HepG2 (cell line): Measurements from ENCODE around the gene UNC13D. TPM values are rescaled to one million over a fixed set of nuclear protein-coding genes. Genes with fewer than 3 reads are reported as not detected.

Experiments used
- CC2D1A ChIP-seq: sonication (generic); formaldehyde crosslinking; IDR thresholded peaks from 2 replicates; pipeline ENCODE4 v1.8.1; 2023; ENCODE audit warnings: mild to moderate bottlenecking, missing genetic modification reagents
- GPN1 ChIP-seq: sonication (generic); formaldehyde crosslinking; IDR thresholded peaks from 2 replicates; pipeline ENCODE4 v1.5.1; 2020; ENCODE audit warnings: missing genetic modification reagents, borderline replicate concordance
- KDM1A ChIP-seq: IDR thresholded peaks from 2 replicates; pipeline ENCODE4 v1.6.1; 2016; ENCODE audit warnings: missing compliant biosample characterization
- KLF12 ChIP-seq: sonication (generic); formaldehyde crosslinking; IDR thresholded peaks from 2 replicates; pipeline ENCODE4 v1.4.0; 2020; ENCODE audit warnings: missing genetic modification reagents, borderline replicate concordance
- NCOR1 ChIP-seq: fragments of 200-600 bp; sonication (generic); IDR thresholded peaks from 2 replicates; pipeline ENCODE4 v1.7.0; 2017; ENCODE audit warnings: antibody characterized with exemption, low read length, borderline replicate concordance
- NFKBIZ ChIP-seq: IDR thresholded peaks from 2 replicates; pipeline ENCODE4 v1.6.1; 2018; ENCODE audit warnings: missing genetic modification reagents, missing compliant biosample characterization
- NR2F1 ChIP-seq, 2 experiments: fragments of 450-650 bp in 1 of 2; formaldehyde crosslinking in 1 of 2; IDR thresholded peaks; 2 replicates each; pipeline versions ENCODE4 v1.5.0 to v1.6.1; 2016 to 2020; ENCODE audit warnings: mild to moderate bottlenecking in 1 of 2, missing compliant biosample characterization in 1 of 2, missing genetic modification reagents in 1 of 2, moderate library complexity in 1 of 2
- ONECUT2 ChIP-seq: sonication (generic); formaldehyde crosslinking; IDR thresholded peaks from 2 replicates; pipeline ENCODE4 v1.4.0; 2020; ENCODE audit warnings: missing genetic modification reagents
- SMAD3 ChIP-seq: sonication (generic); formaldehyde crosslinking; IDR thresholded peaks from 2 replicates; pipeline ENCODE4 v1.4.0; 2020; ENCODE audit warnings: missing genetic modification reagents
- SYNCRIP ChIP-seq: fragments of 200-400 bp; formaldehyde crosslinking; IDR thresholded peaks from 2 replicates; pipeline ENCODE4 v1.6.1; 2018; ENCODE audit warnings: mild to moderate bottlenecking, low read depth, low read length; ENCODE audit not compliant: insufficient read depth
- ZBTB1 ChIP-seq: sonication (generic); formaldehyde crosslinking; IDR thresholded peaks from 2 replicates; pipeline ENCODE4 v1.4.0; 2020; ENCODE audit warnings: missing genetic modification reagents, borderline replicate concordance
- ZC3H4 ChIP-seq: sonication (generic); formaldehyde crosslinking; IDR thresholded peaks from 2 replicates; pipeline ENCODE4 v1.4.0; 2020; ENCODE audit warnings: missing genetic modification reagents, borderline replicate concordance
- ZNF253 ChIP-seq: sonication (generic); formaldehyde crosslinking; IDR thresholded peaks from 2 replicates; pipeline ENCODE4 v1.8.0; 2022; ENCODE audit warnings: mild to moderate bottlenecking, missing genetic modification reagents, borderline replicate concordance
- ZNF326 ChIP-seq: sonication (generic); formaldehyde crosslinking; IDR thresholded peaks from 2 replicates; pipeline ENCODE4 v1.4.0; 2020; ENCODE audit warnings: missing genetic modification reagents, borderline replicate concordance
- ZNF430 ChIP-seq: sonication (generic); formaldehyde crosslinking; IDR thresholded peaks from 2 replicates; pipeline ENCODE4 v1.9.0; 2021; ENCODE audit warnings: mild to moderate bottlenecking, missing genetic modification reagents
- ZNF558 ChIP-seq: sonication (generic); formaldehyde crosslinking; IDR thresholded peaks from 2 replicates; pipeline ENCODE4 v1.9.0; 2022; ENCODE audit warnings: mild to moderate bottlenecking, missing genetic modification reagents, borderline replicate concordance
- ZNF564 ChIP-seq: sonication (generic); formaldehyde crosslinking; IDR thresholded peaks from 2 replicates; pipeline ENCODE4 v1.8.1; 2023; ENCODE audit warnings: mild to moderate bottlenecking, missing genetic modification reagents
- ZNF569 ChIP-seq: sonication (generic); formaldehyde crosslinking; IDR thresholded peaks from 2 replicates; pipeline ENCODE4 v1.5.0; 2020; ENCODE audit warnings: mild to moderate bottlenecking, missing genetic modification reagents, moderate library complexity, borderline replicate concordance
- ZNF674 ChIP-seq: sonication (generic); formaldehyde crosslinking; IDR thresholded peaks from 2 replicates; pipeline ENCODE4 v1.5.0; 2020; ENCODE audit warnings: low read depth, mild to moderate bottlenecking, missing genetic modification reagents
- ZNF678 ChIP-seq: sonication (generic); formaldehyde crosslinking; IDR thresholded peaks from 2 replicates; pipeline ENCODE4 v1.4.0; 2020; ENCODE audit warnings: mild to moderate bottlenecking, missing genetic modification reagents
- ZNF7 ChIP-seq: IDR thresholded peaks from 2 replicates; pipeline ENCODE4 v1.6.1; 2016; ENCODE audit warnings: missing biosample characterization, missing genetic modification reagents
- ZNF713 ChIP-seq: sonication (generic); formaldehyde crosslinking; IDR thresholded peaks from 2 replicates; pipeline ENCODE4 v1.4.0; 2020; ENCODE audit warnings: mild to moderate bottlenecking, missing genetic modification reagents
- ZNF775 ChIP-seq: sonication (generic); formaldehyde crosslinking; IDR thresholded peaks from 2 replicates; pipeline ENCODE4 v1.4.0; 2020; ENCODE audit warnings: missing genetic modification reagents, mild to moderate bottlenecking, moderate library complexity, borderline replicate concordance
- polyA plus RNA-seq, 8 experiments: library from polyadenylated mRNA; depleted of rRNA in 3 of 8; stranded (reverse) in 7 of 8; unstranded in 1 of 8; fragments of >200 nt; fragmentation: Illumina TruSeq in 4 of 8; extraction: Trizol in 4 of 8; gene quantifications; 2 replicates each; pipeline versions ENCODE4 v1.2.1 to v1.2.3, GENCODE V29; 2011 to 2016; ENCODE audit warnings: low read depth in 4 of 8, missing spikeins in 1 of 8, mixed read lengths in 1 of 8; ENCODE audit not compliant: insufficient read depth in 1 of 8
- total RNA-seq, 5 experiments: library from RNA; depleted of rRNA; stranded (reverse); fragments of >200 nt; fragmentation: Illumina TruSeq; extraction: Trizol; gene quantifications; 2 replicates each; pipeline ENCODE4 v1.2.3, GENCODE V29; 2016; ENCODE audit warnings: low read depth in 1 of 5
- TF ChIP-seq, protein P1 (sequence below): sonication (generic); formaldehyde crosslinking; IDR thresholded peaks from 2 replicates; pipeline ENCODE4 v1.5.0; 2020; ENCODE audit warnings: missing genetic modification reagents, mild to moderate bottlenecking, borderline replicate concordance
- TF ChIP-seq, protein P2 (sequence below): sonication (generic); formaldehyde crosslinking; IDR thresholded peaks from 2 replicates; pipeline ENCODE4 v1.4.0; 2020; ENCODE audit warnings: missing genetic modification reagents, mild to moderate bottlenecking, borderline replicate concordance
- TF ChIP-seq, protein P3 (sequence below): sonication (generic); formaldehyde crosslinking; IDR thresholded peaks from 2 replicates; pipeline ENCODE4 v1.8.1; 2023; ENCODE audit warnings: missing genetic modification reagents, mild to moderate bottlenecking, borderline replicate concordance
- TF ChIP-seq, protein P4 (sequence below): IDR thresholded peaks from 2 replicates; pipeline ENCODE4 v1.6.1; 2016; ENCODE audit warnings: low read depth, borderline replicate concordance

UNC13D gene
- total and polyA plus RNA-seq, 2 of the 13 experiments (the other 11 are each of a cell fraction or from before 2014, with no cell fraction given): 29.7 to 42.7 TPM

DNA sequence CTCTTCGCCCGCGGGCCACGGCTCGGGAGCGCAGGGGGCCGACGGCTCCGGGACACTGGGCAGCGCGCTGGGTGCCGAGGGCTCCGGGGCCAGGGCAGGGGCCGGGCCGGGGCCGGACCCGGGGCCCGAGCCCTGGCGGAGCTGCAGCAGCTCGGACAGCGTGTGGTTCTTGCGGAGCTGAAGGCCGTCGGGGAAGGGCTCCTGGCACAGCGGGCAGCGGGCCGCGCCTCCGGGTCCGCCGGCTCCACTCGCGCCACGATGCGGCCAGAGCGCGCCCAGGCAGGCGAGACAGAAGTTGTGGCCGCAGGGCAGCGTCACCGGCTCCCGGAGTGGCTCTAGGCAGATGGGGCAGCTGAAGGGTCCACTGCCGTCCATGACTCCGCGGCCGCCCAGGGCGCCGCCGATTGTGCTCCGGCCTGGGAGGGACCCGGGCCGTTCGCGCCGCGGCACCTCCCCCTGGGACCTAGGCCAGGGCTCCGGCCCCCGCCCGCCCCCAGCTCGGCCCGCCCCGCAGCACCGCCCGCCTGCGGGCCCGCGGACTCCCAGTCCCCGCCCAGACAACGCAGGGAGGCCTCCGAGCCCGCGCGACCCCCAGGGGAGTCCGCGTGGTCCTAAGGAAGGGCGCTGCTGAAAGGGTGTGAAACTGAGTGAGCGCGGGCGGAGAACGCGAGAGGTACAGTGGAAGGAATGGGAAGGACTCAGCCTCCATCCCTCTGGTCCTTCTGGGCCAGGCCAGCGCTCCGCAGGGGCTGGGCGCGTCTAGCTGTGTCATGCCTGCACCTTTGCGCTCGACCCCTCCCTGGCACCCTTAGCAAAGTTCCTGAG is 34.2 kb upstream of the UNC13D start, which contains the start of gene TRIM47 (continued):
- TF ChIP-seq, protein P1, sequence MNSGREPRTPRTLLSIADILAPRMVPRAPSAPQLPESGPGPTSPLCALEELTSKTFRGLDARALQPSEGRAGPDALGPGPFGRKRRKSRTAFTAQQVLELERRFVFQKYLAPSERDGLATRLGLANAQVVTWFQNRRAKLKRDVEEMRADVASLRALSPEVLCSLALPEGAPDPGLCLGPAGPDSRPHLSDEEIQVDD (CRISPR knock-in tag): 0 out of 2 replicates have a peak, but pooled peaks have one; percentile 32
- TF ChIP-seq ZNF564 (CRISPR knock-in tag) (peak; percentile 7; the same call in 1 of the 2 replicates), ZNF678 (CRISPR knock-in tag) (peak; percentile 90), ONECUT2 (CRISPR knock-in tag) (no peak), ZNF569 (CRISPR knock-in tag) (no peak), NCOR1 (0 out of 2 replicates have a peak, but pooled peaks have one; percentile 18), ZC3H4 (peak; percentile 73; the same call in 1 of the 2 replicates), KDM1A (CRISPR knock-in tag) (peak; percentile 45; the same call in 1 of the 2 replicates), ZBTB1 (CRISPR knock-in tag) (peak; percentile 82; the same call in 1 of the 2 replicates), ZNF430 (CRISPR knock-in tag) (peak; percentile 89), ZNF674 (no peak), SYNCRIP (no peak), NR2F1 (CRISPR knock-in tag; IDR thresholded peaks at IDR 0.05) (no peak), ZNF326 (no peak), ZNF713 (peak; percentile 50; the same call in 1 of the 2 replicates), ZNF7 (CRISPR knock-in tag) (no peak), ZNF253 (no peak), KLF12 (peak; percentile 72; the same call in 1 of the 2 replicates), SMAD3 (CRISPR knock-in tag) (peak; percentile 74; the same call in 1 of the 2 replicates), ZNF558 (CRISPR knock-in tag) (peak; percentile 72; the same call in 1 of the 2 replicates), GPN1 (CRISPR knock-in tag) (no peak), NFKBIZ (CRISPR knock-in tag) (peak; percentile 90), CC2D1A (CRISPR knock-in tag) (no peak), ZNF775 (0 out of 2 replicates have a peak, but pooled peaks have one; percentile 84)
- TF ChIP-seq, protein P2, sequence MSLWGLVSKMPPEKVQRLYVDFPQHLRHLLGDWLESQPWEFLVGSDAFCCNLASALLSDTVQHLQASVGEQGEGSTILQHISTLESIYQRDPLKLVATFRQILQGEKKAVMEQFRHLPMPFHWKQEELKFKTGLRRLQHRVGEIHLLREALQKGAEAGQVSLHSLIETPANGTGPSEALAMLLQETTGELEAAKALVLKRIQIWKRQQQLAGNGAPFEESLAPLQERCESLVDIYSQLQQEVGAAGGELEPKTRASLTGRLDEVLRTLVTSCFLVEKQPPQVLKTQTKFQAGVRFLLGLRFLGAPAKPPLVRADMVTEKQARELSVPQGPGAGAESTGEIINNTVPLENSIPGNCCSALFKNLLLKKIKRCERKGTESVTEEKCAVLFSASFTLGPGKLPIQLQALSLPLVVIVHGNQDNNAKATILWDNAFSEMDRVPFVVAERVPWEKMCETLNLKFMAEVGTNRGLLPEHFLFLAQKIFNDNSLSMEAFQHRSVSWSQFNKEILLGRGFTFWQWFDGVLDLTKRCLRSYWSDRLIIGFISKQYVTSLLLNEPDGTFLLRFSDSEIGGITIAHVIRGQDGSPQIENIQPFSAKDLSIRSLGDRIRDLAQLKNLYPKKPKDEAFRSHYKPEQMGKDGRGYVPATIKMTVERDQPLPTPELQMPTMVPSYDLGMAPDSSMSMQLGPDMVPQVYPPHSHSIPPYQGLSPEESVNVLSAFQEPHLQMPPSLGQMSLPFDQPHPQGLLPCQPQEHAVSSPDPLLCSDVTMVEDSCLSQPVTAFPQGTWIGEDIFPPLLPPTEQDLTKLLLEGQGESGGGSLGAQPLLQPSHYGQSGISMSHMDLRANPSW (CRISPR knock-in tag): no peak
- TF ChIP-seq, protein P3, sequence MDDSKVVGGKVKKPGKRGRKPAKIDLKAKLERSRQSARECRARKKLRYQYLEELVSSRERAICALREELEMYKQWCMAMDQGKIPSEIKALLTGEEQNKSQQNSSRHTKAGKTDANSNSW: no peak
- TF ChIP-seq, protein P4, sequence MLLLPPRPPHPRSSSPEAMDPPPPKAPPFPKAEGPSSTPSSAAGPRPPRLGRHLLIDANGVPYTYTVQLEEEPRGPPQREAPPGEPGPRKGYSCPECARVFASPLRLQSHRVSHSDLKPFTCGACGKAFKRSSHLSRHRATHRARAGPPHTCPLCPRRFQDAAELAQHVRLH (CRISPR knock-in tag): no peak
